Inflammatory macrophage treated with lipopolysaccharide for 1 hour (primary cell): ENCODE measurements around the gene SNAPIN.
A peak's percentile ranks its signal among the peaks of the same experiment; 100 is the strongest.

Source experiments
- DNase-seq, 2 donors: peaks; one replicate each; pipeline ENCODE4 v3.0.0-alpha.2; 2020 to 2022

The SNAPIN gene

DNA sequence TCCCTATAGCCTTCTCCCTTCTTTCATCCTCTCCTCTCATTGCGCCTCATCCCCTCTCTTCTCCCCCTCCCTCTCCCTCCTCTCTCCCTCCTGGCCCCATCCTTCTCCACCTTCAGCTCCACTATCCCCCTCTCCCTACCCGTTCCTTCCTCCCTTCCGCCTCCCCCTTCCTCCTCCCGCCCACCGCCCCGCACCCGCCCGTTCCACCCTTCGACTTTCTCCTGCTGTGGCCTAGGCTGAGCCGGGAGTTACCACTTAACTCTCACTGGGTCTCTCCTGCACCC lies 21.6 kb downstream of the SNAPIN start:
- DNase-seq, result no peak

DNA sequence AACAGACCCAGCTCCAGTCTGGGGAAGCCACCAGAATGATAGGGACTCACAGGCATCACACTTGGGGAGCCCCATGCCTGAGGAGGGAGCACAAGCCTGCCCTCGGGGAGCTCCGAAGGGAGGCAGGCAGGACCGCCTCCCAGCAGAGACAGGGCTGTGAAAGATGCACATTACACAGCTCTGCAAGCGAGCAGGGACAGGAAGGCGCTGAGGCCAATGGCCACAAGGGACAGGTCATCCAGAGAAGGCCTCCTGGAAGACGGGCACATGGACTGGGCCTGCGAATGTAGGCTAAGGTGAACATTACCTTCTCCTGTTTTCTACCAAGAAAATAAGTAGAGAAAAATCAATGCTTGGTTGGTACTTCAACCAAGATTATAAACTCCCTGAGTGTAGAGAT lies 24.2 kb downstream of the SNAPIN start:
- DNase-seq, result no peak

DNA sequence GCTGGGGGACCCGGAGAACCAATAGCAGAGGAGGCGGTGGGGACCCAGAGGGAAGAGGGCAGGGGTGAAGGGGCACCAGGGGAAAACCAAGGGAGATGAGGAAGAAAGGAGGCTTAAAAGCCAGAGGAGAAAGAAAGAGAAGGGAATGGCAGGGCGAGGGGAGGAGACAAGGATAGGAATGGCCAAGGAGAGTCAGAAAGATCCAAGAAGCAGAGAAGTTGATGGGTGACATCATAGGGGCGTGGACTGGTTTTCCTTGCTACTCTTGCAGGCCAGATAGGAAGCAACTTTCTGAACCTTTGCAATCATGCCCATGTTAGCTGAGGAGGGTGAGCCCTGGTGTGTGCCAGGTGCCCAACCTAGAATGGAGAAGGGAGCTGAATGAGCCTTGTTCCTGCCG lies 25.4 kb downstream of the SNAPIN start:
- peak; percentile 28 to 38 for DNase-seq

DNA sequence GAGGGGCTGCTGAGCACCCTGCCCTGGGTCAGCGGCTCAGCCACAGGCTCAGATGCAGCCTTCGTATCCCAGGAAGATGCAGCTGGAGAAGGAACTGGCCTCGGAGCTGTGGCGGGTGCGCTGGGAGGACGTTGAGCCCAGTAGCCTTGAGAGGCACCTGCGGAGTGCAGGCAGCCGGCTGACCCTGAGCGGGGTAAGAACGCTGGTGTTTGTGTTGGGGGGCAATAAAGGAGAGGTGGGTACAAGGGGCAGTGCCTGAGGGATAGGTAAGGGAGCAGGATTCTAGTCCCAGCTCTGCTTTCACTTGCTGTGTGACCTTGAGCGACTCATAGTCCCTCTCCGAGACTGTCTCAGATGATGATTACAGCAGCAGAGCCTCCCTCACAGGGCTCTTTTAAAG lies 26.4 kb downstream of the SNAPIN start:
- no peak for DNase-seq

DNA sequence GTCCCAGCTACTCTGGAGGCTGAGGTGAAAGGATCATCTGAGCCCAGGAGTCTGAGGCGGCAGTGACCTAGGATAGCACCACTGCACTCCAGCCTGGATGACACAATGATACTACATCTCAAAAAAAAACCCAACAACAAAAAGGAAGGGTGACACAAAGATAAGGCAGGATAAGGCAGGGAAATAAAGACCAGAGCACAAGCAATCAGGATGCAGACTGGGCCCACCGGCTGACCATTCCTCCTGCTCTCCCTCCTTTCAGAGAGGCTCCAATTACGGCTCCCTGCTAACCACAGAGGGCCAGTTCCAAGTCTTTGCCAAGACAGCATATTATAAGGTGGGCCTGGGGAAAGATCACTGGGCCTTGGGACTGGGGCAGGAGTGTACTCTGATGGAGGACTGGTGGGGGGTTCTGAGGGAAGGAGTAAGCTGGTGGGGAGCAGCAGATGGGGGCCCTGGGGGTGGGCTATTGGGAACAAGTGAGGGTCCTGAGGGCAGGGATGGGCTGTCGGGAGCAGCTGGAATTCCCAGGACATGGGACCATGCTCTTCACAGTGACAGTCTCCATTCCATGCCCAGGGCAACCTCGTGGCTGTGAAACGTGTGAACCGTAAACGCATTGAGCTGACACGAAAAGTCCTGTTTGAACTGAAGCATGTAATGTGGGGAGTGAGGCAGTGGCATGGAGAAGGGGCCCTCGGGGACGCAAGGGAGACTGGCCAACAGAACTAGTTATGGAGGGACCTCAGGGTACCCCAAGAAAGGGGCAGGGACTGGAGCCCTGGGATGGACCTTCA lies 27.2 kb downstream of the SNAPIN start:
- DNase-seq, result no peak

DNA sequence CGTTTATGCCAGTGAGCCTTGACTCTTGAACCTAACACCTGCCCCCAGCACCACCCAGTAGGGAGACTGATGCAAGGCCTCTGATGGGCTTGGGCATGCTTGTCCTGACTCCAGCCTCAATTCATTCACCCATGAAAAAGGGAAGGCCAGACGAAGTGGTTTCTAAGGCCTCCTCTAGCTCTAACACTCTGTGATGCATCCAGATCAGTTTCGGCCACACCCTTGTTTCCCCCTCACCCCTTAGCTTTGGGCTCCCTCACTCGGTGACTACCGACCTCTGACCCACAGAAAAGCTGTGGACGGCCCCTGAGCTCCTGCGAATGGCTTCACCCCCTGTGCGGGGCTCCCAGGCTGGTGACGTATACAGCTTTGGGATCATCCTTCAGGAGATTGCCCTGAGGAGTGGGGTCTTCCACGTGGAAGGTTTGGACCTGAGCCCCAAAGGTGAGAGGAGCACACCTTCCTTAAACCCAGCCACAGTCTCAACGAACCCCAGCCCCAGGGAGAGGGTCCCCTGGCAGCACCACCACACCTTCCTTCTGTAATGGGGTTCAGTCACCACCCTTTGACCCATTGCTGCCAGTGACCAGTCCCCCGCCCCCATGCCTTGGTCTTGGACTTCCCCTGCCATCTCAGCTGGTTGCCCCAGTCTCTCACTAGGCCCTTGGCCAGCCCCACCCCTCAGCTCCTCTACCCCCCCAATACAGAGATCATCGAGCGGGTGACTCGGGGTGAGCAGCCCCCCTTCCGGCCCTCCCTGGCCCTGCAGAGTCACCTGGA lies 29.0 kb downstream of the SNAPIN start:
- DNase-seq, result peak in 1 of 2 donors; percentile 58

DNA sequence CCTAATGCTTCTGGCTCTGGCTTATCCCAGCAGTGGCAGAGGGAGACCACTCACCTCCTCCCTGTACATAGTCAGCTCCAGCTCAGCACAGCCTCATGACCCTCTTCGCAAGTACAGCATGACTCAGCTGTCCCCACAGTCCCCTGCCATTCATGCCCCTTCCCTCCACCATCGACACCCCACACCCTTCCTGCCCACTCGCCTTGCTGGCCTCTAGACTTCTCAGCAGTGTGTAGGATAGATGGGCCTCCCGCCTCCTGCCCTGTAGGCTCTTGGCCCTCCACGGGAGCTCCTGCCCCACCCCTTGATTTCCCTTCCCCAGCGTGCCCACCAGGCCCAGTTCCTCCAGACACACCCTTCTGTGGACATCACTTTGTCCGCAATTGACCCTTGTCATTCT lies 29.8 kb downstream of the SNAPIN start:
- DNase-seq, result peak in 1 of 2 donors; percentile 44

DNA sequence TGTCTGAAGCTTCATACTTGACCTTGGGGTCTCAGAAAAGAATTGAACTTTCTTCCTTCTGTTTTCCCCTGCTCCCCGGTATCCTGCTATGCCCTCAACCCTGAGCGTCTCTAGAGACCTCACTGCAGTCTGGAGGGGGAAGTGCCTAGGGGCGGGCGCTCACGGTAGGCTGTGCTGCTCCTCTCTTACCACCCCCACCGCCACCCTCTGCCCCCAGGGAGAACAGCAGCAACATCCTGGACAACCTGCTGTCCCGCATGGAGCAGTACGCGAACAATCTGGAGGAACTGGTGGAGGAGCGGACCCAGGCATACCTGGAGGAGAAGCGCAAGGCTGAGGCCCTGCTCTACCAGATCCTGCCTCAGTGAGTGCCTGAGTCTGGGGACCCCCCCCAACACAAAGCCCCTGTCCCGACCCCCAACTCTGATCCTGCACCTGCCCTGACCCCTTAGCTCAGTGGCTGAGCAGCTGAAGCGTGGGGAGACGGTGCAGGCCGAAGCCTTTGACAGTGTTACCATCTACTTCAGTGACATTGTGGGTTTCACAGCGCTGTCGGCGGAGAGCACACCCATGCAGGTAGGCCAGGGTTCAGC lies 30.3 kb downstream of the SNAPIN start:
- DNase-seq, result no peak

DNA sequence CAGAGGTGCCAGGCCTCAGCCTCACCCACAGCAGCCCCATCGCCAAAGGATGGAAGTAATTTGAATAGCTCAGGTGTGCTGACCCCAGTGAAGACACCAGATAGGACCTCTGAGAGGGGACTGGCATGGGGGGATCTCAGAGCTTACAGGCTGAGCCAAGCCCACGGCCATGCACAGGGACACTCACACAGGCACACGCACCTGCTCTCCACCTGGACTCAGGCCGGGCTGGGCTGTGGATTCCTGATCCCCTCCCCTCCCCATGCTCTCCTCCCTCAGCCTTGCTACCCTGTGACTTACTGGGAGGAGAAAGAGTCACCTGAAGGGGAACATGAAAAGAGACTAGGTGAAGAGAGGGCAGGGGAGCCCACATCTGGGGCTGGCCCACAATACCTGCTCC lies 35.0 kb downstream of the SNAPIN start:
- no peak for DNase-seq

DNA sequence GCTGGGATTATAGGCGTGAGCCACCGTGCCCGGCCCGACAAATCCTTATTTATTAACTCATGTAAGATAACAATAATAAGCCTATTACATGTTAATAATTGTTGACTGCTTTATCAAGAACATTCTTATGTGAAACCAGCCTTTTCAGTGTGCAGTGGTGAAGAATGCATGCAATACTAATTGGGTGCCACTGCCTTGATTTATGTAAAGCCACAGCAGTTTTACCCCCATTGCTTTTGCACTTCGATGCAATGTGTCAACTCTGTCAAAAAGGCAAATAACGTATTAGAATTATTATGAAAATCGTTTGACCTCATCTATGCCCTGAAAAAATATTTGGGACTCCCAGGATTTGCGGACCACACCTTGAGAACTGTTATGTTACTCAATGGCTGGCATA lies 38.2 kb downstream of the SNAPIN start:
- no peak for DNase-seq

DNA sequence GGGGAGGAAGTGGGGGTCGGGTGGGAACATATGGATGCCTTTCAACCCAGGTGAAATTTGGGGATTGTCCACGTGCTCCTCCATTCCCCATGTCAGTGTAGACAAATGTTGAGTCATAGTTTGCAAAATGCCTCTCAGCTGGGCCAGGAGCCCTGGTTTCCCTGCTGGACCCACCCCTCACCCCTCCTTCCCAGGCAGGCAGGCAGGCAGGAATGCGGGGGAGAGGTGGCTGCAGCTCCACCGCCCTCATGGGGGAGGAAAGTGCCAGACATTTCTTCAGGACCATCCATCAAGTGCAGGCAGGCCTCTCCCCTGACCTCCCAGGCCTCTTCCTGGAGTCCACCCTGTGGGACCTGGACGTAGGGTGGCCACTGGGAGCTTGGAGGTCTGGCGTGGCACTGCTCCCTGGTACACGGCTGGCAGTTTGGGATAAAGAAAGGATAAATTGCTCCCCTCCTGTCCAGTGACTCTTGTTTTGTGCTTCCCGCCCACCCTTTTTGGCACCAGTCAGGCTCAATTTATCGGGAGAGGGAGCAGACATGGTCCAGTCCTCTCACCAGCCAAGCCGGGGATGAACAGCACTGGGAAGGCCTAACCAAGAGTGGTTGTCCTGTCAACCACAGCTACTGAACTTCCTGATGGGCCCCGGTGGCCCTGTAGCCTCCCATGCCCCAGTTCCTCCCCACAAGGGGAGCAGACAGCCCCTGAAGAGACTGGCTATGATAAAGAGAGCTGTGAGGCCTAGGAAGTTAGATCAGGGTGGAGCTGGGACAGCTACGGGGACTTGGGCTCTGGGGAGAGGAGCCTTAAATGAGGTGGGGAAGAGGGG lies 38.9 kb downstream of the SNAPIN start:
- DNase-seq, result no peak

DNA sequence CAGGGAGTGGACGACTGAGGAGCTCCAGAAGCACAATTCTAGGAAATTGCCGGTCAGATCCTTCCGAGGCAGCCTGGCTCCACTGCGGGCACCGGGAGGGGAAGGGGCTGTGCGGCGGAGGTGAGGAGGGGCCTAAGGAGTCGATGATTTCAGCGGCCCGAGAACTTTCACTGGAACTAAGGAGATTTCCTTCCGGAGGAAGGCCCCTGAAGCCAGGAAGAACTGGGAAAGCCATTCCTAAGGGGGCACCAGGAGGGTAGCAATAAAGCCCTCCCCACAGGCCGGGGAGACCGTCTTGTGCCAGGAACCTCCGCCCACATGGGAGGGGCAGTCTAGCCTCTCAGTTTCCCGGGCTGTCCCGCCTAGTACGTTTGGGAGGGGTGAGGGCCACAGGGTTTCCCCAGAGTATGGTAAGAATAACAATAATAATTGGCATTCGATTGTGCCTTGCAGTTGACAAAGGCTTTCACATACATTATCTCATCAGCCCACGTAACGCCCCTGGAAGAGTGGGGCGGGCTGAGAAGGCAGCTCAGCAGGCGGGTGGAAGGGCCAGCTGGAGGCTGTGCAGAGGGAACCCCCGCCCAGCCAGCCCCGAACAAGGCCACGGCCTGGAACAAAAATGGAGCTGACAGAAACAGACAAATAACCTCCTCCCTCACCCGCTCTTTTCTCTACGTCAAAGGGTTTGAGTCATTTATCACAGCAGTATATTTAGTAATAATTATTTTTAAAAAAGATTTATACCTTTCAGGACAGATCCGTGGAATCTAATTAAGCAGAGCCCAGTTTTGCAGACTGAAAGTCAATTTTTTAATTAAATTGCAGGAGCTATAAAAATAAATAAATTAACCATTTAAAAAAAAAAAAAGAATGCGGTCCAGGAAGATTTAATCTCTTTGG lies 39.8 kb downstream of the SNAPIN start:
- peak in 1 of 2 donors; percentile 20 for DNase-seq

DNA sequence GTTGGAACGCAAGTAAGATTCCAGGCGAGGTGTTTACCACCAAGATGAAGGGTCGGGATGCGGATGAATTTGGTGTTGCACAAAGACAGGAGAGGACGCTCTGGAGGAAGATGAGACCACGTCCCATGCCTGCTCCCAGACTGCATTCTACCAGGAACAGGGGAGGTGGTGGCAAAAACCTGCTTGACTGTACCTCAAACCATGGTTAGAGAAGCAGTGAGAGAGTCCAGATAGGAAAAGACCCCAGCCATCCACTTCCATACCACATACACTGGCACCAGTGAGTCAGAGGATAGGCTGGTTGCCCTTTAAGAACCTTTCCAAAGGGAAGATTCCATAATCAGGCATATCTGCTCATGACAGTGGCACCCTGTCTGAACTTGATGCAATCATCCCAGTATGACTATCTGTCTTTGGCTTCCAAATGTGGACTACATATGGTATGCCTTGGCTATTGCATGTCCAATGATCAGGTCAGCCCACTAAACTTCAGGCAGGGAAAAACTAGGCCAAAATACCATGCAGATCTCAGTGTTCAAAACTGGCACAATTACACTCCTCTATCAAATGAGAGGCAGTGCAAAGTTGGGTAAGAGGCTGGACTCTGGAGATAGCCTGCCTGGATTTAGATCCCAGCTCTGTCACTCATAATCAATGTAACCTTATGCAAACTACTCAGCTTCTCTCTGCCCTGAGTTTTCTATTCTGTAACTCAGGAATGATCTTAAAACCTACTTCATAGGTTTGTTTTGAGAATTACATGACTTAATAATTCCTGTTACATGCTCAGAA lies 40.6 kb downstream of the SNAPIN start:
- peak in 1 of 2 donors; percentile 21 for DNase-seq

DNA sequence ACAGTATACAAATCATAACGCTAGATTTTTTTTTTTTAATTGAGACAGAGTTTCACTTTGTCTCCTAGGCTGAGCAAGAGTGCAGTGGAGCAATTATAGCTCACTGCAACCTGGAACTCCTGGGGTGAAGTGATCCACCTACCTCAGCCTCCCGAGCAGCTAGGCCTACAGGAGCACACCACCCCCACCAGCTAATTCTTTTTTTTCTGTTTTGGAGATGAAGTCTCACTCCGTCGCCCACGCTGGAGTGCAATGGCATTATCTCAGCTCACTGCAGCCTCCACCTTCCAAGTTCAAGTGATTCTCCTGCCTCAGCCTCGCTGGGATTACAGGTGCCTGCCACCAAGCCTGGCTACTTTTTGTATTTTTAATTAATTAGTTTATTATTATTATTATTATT lies 41.3 kb downstream of the SNAPIN start:
- no peak for DNase-seq

DNA sequence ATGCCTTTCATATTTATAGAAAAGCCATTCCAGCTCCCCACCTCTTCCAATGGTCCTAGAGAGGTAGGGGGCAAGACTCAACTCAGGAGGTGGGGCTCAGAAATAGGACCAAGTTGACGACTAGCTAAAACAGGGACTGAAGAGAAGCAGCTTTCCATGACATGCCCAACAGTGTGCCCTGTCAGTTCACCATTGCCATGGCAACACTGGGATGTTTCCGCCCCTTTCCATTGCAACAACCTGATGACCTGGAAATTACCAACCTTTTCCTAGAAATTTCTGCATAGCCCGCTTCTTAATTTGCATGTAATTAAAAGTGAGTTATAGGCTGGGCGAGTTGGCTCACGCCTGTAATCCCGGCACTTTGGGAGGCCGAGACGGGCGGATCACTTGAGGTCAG lies 47.0 kb downstream of the SNAPIN start:
- DNase-seq, result no peak

DNA sequence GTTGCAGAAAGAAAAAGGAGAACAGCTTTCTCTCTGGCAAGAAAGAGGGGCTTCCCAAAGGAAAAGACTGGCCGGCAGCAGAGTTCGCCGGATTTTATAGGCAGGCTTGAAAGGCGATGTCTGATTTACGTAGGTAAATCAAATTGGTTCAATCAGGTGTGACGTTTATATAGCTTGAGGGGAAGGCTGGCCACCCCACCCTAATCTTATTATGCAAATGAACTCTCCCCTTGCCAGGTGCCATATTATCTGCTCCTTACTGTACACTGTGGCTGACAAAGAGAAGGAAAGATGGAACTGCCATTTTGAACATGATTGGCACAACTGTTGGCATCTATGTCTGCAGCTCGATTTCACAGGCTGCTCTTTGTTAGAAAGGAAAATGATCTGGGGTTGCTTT lies 52.5 kb downstream of the SNAPIN start:
- no peak for DNase-seq
